Left ventricle myocardium superior (tissue), 1 donor: ENCODE data around the gene CD46. TPM values are rescaled to one million over a fixed set of nuclear protein-coding genes. Genes with fewer than 3 reads are reported as not detected.

ENCODE experiments used
- ATAC-seq: fragments of 200-7000 bp; cut with Tn5 transposase; one replicate; pipeline ENCODE4 v1.9.1; 2020; ENCODE audit warnings: mild to moderate bottlenecking, moderate library complexity
- DNase-seq: peaks from one replicate; pipeline ENCODE4 v3.0.0-alpha.2; 2020
- intact Hi-C: fragments of 100-400 bp; cut with micrococcal nuclease; formaldehyde crosslinking; loops from one replicate; pipeline ENCODE4 v1.11.0; 2022
- total RNA-seq: library from RNA; stranded (reverse); fragmentation: NEBNext Ultra II Directional; extraction: Animal tissue kit (Norgen Biotek cat#: 25700); gene quantifications from one replicate; pipeline ENCODE4 v1.2.1, GENCODE V29; 2021
- donor health status: DM: no; HTN: yes; CAD: no; lungs with severe emphysema.

The CD46 gene
- total RNA-seq, 1 donor from 2014 or later, result 113 TPM

DNA sequence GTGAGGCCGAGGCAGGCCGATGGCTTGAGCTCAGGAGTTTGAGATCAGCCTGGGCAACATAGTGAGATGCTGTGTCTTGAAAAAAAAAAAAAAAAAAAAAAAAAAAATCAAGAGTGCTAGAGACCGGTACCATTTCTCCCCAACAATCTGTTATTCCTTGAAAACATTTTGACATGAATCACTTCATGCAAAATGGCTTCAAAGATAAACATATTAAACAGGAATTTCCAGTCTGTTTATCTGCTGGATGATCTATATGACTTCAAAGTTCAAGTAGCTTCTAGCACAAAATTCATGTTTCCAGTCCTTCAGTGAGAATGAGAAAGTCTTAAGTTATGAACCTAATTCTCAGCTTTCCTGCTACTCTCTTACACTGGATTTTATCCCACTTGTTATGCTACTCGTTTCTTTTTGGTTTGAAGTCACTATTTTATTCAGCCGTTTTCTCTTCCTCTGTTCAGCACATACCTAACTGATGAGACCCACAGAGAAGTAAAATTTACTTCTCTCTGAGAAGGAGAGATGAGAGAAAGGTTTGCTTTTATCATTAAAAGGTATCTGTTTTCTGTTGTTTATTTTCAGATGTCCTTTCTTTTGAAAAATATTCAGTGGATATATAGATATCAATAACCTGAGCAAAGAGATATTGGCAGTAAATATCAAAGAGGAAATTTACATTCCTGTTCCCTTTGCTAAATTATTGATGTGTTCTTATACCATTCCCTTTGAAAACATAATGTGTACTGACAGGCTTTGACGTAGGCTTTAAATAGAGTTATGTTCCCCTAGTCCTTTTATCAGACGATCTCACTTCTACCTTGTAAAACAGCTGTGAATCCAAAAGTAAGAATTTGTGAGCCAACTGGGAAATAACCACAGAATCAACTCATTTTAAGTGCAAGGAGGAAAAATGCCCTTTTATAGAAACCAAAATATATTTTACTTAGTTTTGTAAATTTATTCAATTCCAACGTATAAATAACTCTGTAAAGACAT is 38.2 kb downstream of the CD46 start:
- DNase-seq (no peak), ATAC-seq (no peak)
- intact Hi-C loops, result no loop called here

- DNase-seq (no peak), ATAC-seq (no peak)
- intact Hi-C loops, result no loop called here
Measured at GRCh38 chr1:207791290-207791689, 39.4 kb downstream of the CD46 start.

DNA sequence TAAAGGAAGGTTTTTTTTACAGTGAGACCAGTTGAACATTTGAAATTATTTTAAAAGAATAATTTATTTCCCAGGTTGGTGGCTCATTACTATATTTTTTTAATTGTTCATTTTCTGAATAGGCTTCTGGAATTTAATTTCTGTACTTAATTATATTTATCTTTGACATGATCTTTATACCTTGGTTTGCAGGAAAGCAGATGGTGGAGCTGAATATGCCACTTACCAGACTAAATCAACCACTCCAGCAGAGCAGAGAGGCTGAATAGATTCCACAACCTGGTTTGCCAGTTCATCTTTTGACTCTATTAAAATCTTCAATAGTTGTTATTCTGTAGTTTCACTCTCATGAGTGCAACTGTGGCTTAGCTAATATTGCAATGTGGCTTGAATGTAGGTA is 41.5 kb downstream of the CD46 start:
- intact Hi-C loops, result no loop called here
- ATAC-seq (no peak), DNase-seq (no peak)

DNA sequence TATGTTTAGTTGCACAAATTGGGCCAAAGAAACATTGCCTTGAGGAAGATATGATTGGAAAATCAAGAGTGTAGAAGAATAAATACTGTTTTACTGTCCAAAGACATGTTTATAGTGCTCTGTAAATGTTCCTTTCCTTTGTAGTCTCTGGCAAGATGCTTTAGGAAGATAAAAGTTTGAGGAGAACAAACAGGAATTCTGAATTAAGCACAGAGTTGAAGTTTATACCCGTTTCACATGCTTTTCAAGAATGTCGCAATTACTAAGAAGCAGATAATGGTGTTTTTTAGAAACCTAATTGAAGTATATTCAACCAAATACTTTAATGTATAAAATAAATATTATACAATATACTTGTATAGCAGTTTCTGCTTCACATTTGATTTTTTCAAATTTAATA is 43.0 kb downstream of the CD46 start:
- ATAC-seq (no peak), DNase-seq (no peak)
- intact Hi-C loops, result no loop called here

- intact Hi-C loops, result no loop called here
- DNase-seq (peak; percentile 84), ATAC-seq (peak; percentile 74)
Measured at GRCh38 chr1:207797229-207797973, 45.5 kb downstream of the CD46 start.

- intact Hi-C loops, result no loop called here
- ATAC-seq, result no peak
- no peak for DNase-seq
Measured at GRCh38 chr1:207798847-207799246, 47.0 kb downstream of the CD46 start.

- ATAC-seq (no peak), DNase-seq (no peak)
- intact Hi-C loops, result no loop called here
Measured at GRCh38 chr1:207799989-207800648, 48.3 kb downstream of the CD46 start.

DNA sequence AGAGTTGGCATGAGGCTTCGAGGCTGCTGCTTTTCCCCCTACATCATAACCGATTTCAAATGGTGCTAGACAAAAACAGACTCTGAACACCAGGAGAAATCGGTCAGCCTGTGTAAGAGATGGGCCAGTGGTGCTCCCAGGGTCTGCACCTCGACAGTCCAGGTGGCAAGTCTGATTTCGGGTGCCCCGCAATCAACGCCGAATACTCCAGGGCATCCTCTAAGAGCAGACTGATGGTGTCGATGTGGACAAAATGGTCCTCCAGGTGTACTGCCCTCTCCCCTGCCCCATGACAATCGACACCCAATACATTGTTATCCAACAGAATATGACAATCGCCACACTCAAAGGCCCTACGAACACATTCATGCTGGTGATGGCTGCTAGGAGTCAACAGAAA is 50.0 kb downstream of the CD46 start:
- DNase-seq (no peak), ATAC-seq (no peak)
- intact Hi-C loops, result no loop called here

GRCh38 chr1:207803678-207804077 is 51.8 kb downstream of the CD46 start:
- DNase-seq, result no peak
- intact Hi-C loops, result no loop called here
- no peak for ATAC-seq

DNA sequence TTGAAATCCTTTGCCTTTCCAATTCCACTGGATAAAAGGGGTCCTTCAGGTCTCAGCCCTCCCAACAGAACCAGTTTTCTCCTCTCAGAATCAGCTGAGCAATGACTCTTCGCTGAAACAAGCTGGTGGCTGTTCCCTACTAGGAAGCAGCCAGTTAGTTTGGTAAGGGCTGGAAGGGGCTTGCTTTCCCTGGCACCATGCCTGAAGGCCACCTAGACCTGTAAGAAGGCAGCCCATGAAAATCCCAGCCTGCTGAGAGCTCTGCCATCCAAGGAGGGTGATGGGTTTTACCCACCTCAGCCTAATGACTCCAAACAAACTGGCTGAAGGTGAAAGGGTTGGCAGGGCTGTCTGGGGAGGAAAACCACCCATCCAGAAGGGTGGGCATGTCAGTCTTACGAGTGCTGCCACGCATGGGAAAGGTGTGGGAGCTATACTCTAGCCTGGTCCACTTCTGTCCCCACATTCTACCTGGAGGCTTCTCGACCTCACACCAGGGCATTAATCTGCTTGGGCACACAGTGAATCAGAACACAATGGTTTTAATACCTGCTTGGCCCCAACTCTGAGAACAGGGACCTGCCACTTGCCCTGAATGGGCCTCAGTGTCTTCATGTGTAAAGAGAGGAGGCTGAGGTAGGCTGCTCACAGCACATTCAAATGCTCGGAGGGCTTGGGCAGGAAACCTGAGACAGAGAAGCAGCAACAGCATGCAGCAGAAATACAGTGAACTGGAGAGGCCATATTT is 53.0 kb downstream of the CD46 start:
- no peak for DNase-seq
- ATAC-seq, result no peak
- intact Hi-C loops, result no loop called here

DNA sequence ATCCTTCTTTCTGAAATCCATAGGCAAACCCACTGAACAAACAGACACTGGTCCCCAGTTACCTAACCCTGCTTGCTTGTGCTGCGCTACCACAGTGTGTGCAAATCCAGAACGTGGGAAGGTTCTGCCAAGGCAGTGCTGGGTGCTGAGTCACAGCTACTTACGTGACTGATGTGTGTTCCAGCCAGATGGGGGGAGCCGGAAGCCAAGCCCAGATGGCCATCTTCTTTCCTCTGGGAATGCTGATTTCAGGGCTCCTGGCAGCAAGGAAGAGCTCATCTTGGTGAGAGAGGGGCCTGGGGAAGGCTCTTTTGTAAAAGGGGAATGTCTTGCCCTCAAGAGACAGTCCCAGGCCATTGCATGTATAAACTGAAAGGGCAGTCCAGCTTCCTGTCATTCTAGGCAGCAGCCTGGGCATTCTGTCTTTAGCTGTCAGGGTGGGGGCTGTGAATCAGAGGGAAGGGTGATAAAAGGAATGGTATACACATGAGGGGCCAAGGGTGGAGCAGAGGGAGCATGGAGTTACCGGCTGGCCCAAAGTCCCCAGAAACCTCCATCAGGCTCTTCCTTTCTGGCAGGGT is 54.1 kb downstream of the CD46 start:
- intact Hi-C loops, result no loop called here
- DNase-seq (peak; percentile 86), ATAC-seq (peak; percentile 79)

- intact Hi-C loops, result no loop called here
- ATAC-seq (no peak), DNase-seq (no peak)
Measured at GRCh38 chr1:207806531-207807325, 54.9 kb downstream of the CD46 start.

GRCh38 chr1:207807326-207807689 is 55.5 kb downstream of the CD46 start:
- ATAC-seq, result no peak
- intact Hi-C loops, result no loop called here
- no peak for DNase-seq

DNA sequence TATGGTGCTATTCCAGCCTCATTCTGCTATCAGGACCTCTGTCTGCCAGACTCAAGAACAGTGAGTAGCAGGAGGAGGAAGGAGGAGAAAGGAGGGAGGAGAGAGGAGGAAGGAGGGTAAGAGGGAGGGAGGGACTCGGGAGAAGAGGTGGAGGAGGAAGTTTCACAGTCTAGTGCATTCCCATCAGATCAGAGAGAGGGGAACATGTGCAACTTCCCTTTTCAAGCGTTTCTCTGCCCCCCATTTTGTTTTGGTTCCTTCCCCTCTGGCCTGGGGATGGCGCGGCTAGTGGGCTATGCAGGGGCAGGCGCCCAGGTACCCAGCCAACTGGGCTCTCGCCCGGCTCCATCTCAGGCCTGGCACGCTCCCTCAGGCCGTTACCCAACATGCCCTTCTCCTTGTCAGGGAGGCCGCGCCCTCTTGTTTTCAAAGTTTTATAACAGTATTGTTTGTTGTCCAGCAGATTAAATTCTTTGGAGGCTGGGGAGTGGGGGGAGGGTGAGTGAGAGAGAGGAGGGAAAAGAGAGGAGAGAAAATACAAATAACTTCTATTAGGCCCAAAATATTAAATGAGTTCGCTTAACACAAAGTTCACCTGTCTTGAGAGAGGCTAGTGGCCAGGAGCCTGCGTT is 56.0 kb downstream of the CD46 start:
- ATAC-seq (peak; percentile 49), DNase-seq (peak; percentile 82)
- intact Hi-C loops, result no loop called here

DNA sequence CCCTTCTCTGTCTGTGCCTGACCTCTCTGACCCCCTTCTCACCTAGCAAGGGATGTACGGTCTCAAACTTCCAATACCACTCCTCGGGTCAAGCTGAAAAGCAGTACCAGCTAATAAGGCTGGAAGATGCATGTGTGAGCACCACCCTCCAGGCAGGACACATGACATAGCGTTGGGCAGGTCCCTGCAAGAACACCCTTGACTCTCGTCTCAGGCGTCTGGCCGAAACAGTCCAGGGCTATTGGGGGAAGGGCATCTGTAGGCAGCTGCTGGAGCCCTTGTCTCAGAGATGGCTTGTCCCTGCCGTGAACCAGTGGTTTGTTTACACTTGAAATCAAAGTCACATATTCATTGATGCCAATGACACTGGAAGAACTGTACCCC is 56.5 kb downstream of the CD46 start:
- intact Hi-C loops, result no loop called here
- peak; percentile 2 for ATAC-seq
- no peak for DNase-seq

- intact Hi-C loops, result no loop called here
- ATAC-seq, result no peak
- DNase-seq, result no peak
Measured at GRCh38 chr1:207808911-207809555, 57.2 kb downstream of the CD46 start.

DNA sequence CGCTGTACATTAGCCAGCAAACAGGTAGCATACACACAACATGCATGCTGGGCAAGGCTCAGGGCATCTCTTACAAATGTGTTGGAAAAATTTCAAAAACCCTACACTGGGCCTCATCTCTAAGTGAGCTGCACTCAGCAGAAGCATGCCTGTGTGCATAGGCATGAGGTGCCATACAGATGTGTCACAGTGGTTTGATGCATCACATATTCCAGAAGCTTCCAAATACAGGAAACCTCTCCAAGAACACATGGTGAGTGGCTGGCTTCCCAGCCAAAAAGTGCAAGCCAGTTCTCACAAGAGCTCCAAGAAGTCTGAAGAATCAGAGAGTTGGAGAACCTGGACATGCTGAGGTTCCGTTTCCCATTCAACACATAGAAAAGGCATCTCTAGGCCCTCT is 58.3 kb downstream of the CD46 start:
- intact Hi-C loops, result no loop called here
- ATAC-seq (no peak), DNase-seq (no peak)
